Hepatocyte (in vitro differentiated cells): ENCODE measurements around the gene MYH13. TPM values are rescaled to one million over a fixed set of nuclear protein-coding genes. Genes with fewer than 3 reads are reported as not detected.

ENCODE experiments used
- DNase-seq: peaks from one replicate; pipeline ENCODE4 v3.0.0-alpha.2; 2016; ENCODE audit warnings: low spot score
- H2AFZ ChIP-seq: fragments of 200-600 bp; sonication (generic); 2 replicates; pipeline ENCODE4 v1.6.0; 2016; ENCODE audit warnings: antibody characterized with exemption, mild to moderate bottlenecking
- H3K27ac ChIP-seq: fragments of 200-600 bp; sonication (generic); 2 replicates; pipeline ENCODE4 v1.5.1; 2016; ENCODE audit warnings: mild to moderate bottlenecking
- H3K27me3 ChIP-seq: fragments of 200-600 bp; sonication (generic); 2 replicates; pipeline ENCODE4 v1.6.1; 2016
- H3K36me3 ChIP-seq: fragments of 200-600 bp; sonication (generic); replicated peaks from 2 replicates; pipeline ENCODE4 v1.5.1; 2016; ENCODE audit warnings: low read depth; ENCODE audit not compliant: insufficient read depth
- H3K4me1 ChIP-seq: fragments of 200-600 bp; sonication (generic); 2 replicates; pipeline ENCODE4 v1.5.1; 2016; ENCODE audit warnings: mild to moderate bottlenecking, moderate library complexity; ENCODE audit not compliant: insufficient read depth
- H3K4me2 ChIP-seq: fragments of 200-600 bp; sonication (generic); 2 replicates; pipeline ENCODE4 v1.6.0; 2016
- H3K4me3 ChIP-seq: fragments of 200-600 bp; sonication (generic); 2 replicates; pipeline ENCODE4 v1.5.1; 2016; ENCODE audit warnings: mild to moderate bottlenecking
- H3K79me2 ChIP-seq: fragments of 200-600 bp; sonication (generic); 2 replicates; pipeline ENCODE4 v1.6.0; 2017; ENCODE audit warnings: mild to moderate bottlenecking
- H3K9me2 ChIP-seq: fragments of 200-600 bp; sonication (generic); replicated peaks from 2 replicates; pipeline ENCODE4 v1.6.0; 2017; ENCODE audit warnings: mild to moderate bottlenecking; ENCODE audit not compliant: insufficient read depth
- H3K9me3 ChIP-seq: fragments of 200-600 bp; sonication (generic); 2 replicates; pipeline ENCODE4 v1.5.1; 2016; ENCODE audit warnings: low read depth, mild to moderate bottlenecking
- H4K20me1 ChIP-seq: fragments of 200-600 bp; sonication (generic); 2 replicates; pipeline ENCODE4 v1.6.0; 2016; ENCODE audit warnings: mild to moderate bottlenecking; ENCODE audit not compliant: insufficient read depth, poor library complexity, severe bottlenecking
- EZH2 ChIP-seq: fragments of 200-600 bp; sonication (generic); IDR thresholded peaks from 2 replicates; pipeline ENCODE4 v1.6.1; 2016; ENCODE audit warnings: antibody characterized with exemption, mild to moderate bottlenecking, borderline replicate concordance
- EZH2phosphoT487 ChIP-seq: fragments of 200-600 bp; sonication (generic); IDR thresholded peaks from one replicate; pipeline ENCODE4 v1.6.1; 2018; ENCODE audit warnings: antibody characterized with exemption, mild to moderate bottlenecking, low read depth, moderate library complexity; ENCODE audit not compliant: unreplicated experiment, severe bottlenecking
- WGBS: methylation state at CpG from one replicate; pipeline ENCODE4 v1.1.6; 2016; ENCODE audit warnings: low lambda C conversion rate; ENCODE audit errors: missing lambda C conversion rate; 5-methylcytosine and 5-hydroxymethylcytosine counted together
- polyA plus RNA-seq: library from polyadenylated mRNA; unstranded; fragments of >200 nt; fragmentation: Nextera tagmentation; extraction: Ambion mirVana; gene quantifications from 2 replicates; pipeline ENCODE4 v1.2.1, GENCODE V29; 2016
- total RNA-seq: library from RNA; depleted of rRNA; stranded (reverse); fragments of >200 nt; gene quantifications from 2 replicates; pipeline ENCODE4 v1.2.3, GENCODE V29; 2014
- TF ChIP-seq, protein P1 (sequence below): fragments of 200-600 bp; sonication (generic); IDR thresholded peaks from 2 replicates; pipeline ENCODE4 v1.5.1; 2016; ENCODE audit warnings: antibody characterized with exemption, mild to moderate bottlenecking; ENCODE audit not compliant: poor library complexity

Gene MYH13
- total and polyA plus RNA-seq, 2 experiments from 2014 or later = 0.03 TPM; not detected in 1

DNA sequence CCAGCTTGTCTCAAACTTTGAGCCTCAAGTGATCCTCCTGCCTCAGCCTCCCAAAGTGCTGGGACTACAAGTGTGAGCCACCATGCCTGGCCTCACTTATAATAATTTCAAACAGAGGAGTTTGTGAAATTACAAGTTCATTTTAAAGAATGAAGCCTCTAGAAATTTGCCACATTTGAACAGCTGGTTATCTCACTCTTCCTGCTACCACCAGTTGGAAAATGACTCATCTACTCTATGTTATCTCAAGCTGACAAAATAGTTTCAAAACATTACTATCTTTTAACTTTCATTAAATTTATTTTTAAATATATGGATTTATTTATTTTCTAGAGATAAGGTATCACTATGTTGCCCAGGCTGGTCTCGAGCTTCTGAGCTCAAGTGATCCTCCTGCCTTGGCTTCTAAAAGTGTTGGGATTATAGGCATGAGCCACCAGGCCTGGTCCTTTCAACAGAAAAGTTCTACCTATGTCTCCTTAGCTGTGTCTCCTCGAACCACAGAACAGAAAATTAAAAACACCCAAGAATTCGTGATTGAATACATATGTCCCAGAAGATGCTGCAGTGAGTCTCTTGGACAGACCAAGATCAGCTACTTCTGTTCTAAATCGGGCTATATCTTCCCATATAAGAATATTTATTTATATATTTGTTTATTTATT is 47.6 kb downstream of the MYH13 start:
- no peak for DNase-seq
- Histone ChIP-seq H3K4me3 (no peak overlapping the region), H3K27me3 (no peaks in the 10 kb centered on the region), H2AFZ (no peak overlapping the region), H3K27ac (no peak overlapping the region), H3K9me3 (no peaks in the 10 kb centered on the region), H3K4me2 (no peak overlapping the region), H3K4me1 (no peaks in the 10 kb centered on the region), H3K9me2 (no peaks in the 10 kb centered on the region), H3K79me2 (no peaks in the 10 kb centered on the region), H4K20me1 (no peaks in the 10 kb centered on the region), H3K36me3 (no peaks in the 10 kb centered on the region)
- TF ChIP-seq EZH2 (no peak), EZH2phosphoT487 (no peak)
- TF ChIP-seq, protein P1, sequence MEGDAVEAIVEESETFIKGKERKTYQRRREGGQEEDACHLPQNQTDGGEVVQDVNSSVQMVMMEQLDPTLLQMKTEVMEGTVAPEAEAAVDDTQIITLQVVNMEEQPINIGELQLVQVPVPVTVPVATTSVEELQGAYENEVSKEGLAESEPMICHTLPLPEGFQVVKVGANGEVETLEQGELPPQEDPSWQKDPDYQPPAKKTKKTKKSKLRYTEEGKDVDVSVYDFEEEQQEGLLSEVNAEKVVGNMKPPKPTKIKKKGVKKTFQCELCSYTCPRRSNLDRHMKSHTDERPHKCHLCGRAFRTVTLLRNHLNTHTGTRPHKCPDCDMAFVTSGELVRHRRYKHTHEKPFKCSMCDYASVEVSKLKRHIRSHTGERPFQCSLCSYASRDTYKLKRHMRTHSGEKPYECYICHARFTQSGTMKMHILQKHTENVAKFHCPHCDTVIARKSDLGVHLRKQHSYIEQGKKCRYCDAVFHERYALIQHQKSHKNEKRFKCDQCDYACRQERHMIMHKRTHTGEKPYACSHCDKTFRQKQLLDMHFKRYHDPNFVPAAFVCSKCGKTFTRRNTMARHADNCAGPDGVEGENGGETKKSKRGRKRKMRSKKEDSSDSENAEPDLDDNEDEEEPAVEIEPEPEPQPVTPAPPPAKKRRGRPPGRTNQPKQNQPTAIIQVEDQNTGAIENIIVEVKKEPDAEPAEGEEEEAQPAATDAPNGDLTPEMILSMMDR = no peak
- WGBS = 70% methylated on average over 4 of the region's 4 CpGs

DNA sequence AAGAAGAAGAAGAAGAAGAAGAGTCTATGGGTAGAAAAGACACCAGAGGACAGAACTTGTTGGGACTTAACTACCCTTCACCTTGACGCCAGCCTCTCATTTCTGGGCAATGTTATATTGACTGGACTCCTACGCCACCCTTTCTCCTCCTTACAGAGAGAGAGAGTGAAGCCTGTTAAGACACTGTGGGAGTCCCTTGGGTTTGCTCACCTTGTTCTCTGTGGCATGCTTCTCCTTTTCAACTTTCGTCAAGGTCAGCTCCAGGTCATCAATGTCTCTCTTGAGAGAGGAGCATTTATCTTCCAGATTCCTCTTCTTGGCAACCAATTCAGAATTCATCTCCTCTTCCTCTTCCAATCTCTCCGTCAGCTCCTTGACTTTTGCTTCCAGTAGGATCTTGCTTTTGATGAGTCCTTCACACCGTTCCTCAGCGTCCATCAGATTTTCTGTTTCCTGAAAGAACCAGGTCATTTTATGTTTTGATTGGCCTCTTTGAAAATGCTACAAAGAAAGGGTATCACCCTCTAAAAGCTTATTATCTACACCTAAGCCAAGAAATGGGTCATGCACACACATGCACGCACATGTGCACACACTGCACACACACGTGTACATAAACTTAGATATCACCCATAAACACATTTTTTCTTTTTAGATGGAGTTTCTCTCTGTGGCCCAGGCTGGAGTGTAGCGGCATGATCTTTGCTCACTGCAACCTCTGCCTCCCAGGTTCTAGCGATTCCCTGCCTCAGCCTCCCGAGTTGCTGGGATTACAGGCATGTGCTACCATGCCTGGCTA is 48.8 kb downstream of the MYH13 start:
- 85% methylated on average over 11 of the region's 11 CpGs for WGBS
- Histone ChIP-seq H3K9me3 (no peaks in the 10 kb centered on the region), H3K36me3 (no peaks in the 10 kb centered on the region), H3K79me2 (no peaks in the 10 kb centered on the region), H4K20me1 (no peaks in the 10 kb centered on the region), H2AFZ (no peak overlapping the region), H3K4me3 (no peak overlapping the region), H3K27me3 (no peaks in the 10 kb centered on the region), H3K9me2 (no peaks in the 10 kb centered on the region), H3K4me2 (no peak overlapping the region), H3K27ac (no peak overlapping the region), H3K4me1 (no peaks in the 10 kb centered on the region)
- no peak for DNase-seq
- TF ChIP-seq, protein P1 = no peak
- TF ChIP-seq EZH2phosphoT487 (no peak), EZH2 (no peak)

DNA sequence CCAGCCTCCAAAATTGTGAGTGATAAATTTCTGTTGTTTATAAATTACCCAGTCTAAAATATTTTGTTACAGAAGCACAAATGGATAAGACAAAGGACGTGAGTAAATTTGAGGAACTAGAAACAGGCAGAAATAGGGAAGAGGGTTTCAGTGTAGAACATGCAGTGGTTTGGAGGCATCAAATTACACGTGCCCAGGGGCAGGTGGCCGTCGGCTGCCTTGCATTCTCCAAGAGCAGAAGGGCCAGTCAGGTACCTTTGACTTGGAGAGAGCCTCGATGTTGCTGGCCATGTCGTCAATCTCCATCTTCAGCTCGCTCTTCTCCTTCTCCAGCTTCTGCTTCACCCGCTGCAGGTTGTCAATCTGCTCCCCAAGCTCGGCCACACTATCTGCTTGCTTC is 54.3 kb downstream of the MYH13 start:
- Histone ChIP-seq H3K4me1 (no peaks in the 10 kb centered on the region), H3K79me2 (no peaks in the 10 kb centered on the region), H3K27ac (no peak overlapping the region), H4K20me1 (no peaks in the 10 kb centered on the region), H3K36me3 (no peaks in the 10 kb centered on the region), H3K4me3 (no peak overlapping the region), H3K9me3 (no peaks in the 10 kb centered on the region), H3K4me2 (no peak overlapping the region), H3K9me2 (no peaks in the 10 kb centered on the region), H2AFZ (no peak overlapping the region), H3K27me3 (no peaks in the 10 kb centered on the region)
- DNase-seq = no peak
- TF ChIP-seq, protein P1 = no peak
- WGBS = 69% methylated on average over 9 of the region's 9 CpGs
